Cardiac muscle cell (in vitro differentiated cells and primary cell): ENCODE results near the gene MYF5. TPM values are rescaled to one million over a fixed set of nuclear protein-coding genes. Genes with fewer than 3 reads are reported as not detected.

ENCODE experiments used
- polyA plus RNA-seq: library from polyadenylated mRNA; unstranded; fragments of >200 nt; fragmentation: Nextera tagmentation; extraction: Ambion mirVana; gene quantifications from 2 replicates; pipeline ENCODE4 v1.2.1, GENCODE V29; 2016
- total RNA-seq: library from RNA; depleted of rRNA; stranded (reverse); fragments of >200 nt; gene quantifications from 2 replicates; pipeline ENCODE4 v1.2.3, GENCODE V29; 2016

MYF5 gene
- total and polyA plus RNA-seq, 2 experiments from 2014 or later: not detected

Other genes with a start within 250 kb of the MYF5 start
- not detected in 2 replicates for gene MYF6, start 9.3 kb upstream of the MYF5 start, total RNA-seq
- gene MYF6, start 9.3 kb upstream of the MYF5 start, polyA plus RNA-seq: not detected in 2 replicates
- 5.9 and 10.3 TPM in 2 replicates for gene LIN7A, start 221.0 kb downstream of the MYF5 start, total RNA-seq
- 3.0 and 9.2 TPM in 2 replicates for gene LIN7A, start 221.0 kb downstream of the MYF5 start, polyA plus RNA-seq